H4 (cell line): Measurements from ENCODE around the gene PIGT. TPM values are rescaled to one million over a fixed set of nuclear protein-coding genes. Genes with fewer than 3 reads are reported as not detected.

ENCODE experiments used
- DNase-seq: peaks from one replicate; pipeline ENCODE4 v3.0.0-alpha.2; 2015; ENCODE audit warnings: low spot score
- total RNA-seq: library from RNA; depleted of rRNA; stranded (reverse); fragments of >200 nt; shearing (Covaris generic); gene quantifications from 2 replicates; pipeline ENCODE4 v1.2.3, GENCODE V29; 2014; rRNA removed

The PIGT gene
- total RNA-seq, result 83.5 and 118 TPM in 2 replicates

DNA sequence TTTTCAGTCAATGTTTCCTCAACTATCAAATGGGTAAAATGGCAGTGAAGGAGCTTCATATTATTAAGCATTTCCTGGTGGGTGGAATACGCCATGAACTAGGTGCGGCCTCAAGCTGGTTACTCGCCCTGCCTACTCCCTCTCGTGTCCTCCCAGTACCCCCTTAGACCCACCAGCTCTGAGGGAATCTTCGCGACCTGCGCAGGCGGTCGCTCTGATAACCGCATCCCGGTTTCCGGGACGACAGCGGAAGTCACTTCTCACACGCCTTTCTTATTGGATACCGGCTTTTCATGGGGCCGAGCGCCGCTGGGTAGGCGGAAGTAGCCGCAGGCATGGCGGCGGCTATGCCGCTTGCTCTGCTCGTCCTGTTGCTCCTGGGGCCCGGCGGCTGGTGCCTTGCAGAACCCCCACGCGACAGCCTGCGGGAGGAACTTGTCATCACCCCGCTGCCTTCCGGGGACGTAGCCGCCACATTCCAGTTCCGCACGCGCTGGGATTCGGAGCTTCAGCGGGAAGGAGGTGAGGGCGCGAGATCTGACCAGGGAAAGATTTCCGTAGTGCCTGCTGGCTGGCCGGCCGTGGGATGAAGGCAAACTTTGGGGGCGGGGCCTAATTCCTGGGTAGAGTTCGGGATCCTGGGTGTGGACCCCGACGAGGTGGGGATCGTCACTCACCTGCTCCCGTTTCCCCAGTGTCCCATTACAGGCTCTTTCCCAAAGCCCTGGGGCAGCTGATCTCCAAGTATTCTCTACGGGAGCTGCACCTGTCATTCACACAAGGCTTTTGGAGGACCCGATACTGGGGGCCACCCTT lies at the start of gene PIGT:
TSS of gene PIGT (plus strand) at position 320 of the 816 bp plus-strand sequence. CDS start at position 336, 16 bp downstream.
- peak; percentile 72 for DNase-seq

DNA sequence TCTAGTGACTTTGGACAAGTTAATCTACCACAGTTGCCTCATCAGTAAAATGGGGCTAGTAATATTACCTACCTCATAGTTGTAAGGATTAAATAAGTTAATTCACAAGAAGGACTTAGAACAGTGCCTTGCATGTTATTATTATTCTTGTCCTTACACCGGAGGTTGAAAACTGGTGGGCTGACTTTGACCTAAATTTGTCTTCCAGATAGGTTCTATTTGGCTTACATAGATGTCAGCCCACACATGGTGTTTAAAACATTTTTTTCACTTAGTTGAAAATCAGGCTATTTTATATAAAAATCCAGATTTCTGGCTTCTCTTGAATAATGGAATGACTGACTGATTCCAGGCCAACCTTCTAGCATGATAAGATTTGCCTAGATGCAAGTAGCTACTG lies 49.7 kb upstream of the PIGT start:
- DNase-seq, result no peak

DNA sequence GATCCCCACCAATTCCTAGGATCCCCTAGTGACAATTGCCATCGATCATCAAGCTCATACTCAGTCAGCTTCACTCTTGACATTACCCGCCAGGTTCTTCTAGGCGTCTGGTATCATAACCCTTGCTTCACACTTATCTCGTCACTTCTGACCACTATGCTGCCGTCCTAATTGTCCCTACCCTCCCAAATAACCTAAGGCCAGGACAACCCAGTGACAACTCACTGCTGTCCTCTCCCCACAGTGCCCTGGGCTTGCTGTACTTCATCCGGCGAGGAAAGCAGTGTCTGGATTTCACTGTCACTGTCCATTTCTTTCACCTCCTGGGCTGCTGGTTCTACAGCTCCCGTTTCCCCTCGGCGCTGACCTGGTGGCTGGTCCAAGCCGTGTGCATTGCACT lies 49.3 kb upstream of the PIGT start:
- DNase-seq, result no peak

DNA sequence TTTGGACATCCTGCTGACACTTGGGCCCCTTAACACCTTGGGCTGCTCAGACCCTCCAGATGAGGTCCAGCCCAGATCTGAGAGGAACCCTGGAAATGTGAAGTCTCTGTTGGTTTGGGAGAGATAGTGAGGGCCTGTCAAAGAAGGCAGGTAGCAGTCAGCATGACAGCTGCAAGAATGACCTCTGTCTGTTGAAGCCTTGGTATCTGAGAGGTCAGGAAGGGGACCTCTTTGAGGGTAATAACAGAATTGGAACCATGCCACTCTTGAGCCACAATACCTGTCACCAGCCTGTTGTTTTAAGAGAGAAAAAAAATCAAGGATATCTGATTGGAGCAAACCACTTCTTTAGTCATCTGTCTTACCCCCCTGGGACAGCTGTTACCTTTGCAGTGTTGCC lies 48.8 kb upstream of the PIGT start:
- no peak for DNase-seq

DNA sequence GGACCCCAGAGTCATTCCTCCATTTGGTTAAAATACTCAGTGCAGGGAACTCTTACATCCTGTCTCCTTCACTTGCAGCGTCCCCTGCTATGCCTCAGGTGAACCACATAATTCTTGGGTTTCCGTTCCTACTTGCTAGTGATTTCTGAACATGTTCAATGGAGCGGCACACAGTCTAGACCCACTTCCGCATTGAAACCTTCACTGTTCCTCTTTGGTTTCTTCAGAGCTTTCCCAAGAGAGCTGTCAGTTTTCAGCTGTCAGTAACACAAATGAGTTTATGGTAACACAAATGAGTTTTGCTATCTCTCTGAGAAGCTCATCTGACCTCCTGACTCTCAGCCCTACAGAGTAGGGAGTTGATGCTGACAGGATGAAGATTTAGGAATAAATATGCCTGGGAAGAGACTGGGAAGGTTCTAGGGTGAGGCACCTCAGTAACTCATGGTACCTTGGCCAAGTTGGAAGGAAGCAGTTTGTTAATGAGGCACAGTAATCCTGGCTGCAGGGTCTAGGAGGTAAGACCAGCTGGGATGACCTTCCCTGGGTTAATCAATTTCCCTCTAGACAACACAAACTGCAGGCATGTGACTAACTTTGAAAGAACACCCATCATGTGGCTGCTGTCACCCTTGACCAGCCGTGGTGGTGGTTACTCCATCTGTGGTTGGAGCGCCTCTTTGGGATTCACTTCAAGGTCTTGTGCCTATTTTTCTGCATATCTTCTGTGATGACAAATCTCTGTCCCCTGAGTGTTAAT lies 47.5 kb upstream of the PIGT start:
- no peak for DNase-seq

DNA sequence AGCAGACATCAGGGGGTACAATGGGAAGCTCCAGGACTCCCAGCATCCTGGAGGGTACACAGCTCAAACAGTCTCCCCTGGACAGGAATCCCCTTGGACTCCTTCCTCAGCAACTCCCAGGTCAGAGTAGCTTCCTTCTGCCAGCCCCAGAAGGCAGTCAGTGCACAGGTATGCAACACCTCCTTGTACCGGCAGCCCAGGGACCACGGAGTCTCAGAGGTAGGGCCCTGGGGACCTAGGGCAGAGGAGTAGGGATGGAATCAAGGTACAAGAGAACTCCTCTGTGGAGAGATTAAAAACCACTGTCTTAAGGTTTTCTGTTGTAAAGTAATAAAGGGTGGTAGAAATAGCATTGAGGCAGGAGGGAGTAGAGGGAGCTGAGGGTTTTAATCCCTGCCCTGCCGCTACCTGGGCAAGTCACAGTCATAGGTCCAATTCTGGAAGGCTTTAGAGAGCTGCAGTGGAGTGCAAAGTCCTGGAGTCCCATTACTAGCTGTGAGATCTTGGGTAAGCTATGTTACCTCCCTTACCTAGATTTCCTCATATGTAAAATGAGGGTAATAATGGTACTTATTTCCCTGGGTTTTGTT lies 45.3 kb upstream of the PIGT start:
- DNase-seq, result no peak

DNA sequence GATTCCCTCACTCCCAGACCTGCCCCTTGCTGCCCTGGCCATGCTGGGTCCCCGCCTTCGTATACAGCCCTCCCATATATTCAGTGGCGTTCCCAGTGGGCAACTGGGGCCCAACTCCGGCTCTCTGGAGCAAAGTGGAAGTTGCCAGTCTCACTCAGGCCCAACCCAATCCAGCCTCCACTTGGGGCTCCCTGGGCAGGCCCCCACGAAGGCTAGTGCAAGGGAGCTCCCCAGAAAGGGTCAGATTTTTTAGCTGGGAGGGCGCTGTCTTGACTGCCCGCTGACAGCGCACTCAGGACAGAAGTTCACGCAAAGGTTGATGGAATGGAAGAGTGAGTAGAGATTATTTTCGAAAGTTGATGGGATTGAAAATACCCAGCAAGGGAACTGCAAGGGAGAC lies 43.7 kb upstream of the PIGT start:
- no peak for DNase-seq

DNA sequence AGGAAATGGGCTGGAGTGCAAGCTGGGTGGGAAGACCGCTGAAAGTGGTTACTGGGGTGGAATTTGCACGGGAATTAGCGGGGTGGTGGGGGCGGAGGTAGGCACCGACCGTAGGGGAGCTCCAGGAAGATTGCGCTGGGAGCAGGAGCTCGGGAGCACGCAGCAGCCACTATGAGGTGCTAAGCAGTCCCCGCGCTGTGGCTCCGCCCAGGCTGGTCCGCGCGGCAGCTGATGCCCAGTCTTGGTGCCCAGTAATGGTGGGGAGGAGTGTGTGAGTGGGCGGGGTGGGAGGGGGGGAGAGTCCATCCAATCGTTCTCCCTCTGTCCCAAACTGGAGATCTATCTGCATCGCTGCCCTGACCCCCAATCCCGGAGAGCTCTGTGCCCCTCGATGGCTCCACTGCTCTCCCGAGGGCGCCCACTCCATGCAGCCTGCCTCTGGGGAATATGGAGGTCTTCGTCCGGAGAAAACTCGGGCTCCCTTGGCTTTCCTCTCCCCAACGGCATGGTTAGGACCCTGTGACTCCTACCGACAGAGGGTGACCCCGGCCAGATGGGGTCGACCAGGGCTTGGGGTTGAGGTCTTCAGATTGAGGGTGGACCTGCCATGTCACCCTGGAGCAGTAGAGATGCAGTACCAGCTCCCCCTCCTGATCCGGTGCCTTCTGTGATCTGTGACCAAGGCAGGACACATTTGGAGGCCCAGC lies 43.1 kb upstream of the PIGT start:
- DNase-seq, result no peak

DNA sequence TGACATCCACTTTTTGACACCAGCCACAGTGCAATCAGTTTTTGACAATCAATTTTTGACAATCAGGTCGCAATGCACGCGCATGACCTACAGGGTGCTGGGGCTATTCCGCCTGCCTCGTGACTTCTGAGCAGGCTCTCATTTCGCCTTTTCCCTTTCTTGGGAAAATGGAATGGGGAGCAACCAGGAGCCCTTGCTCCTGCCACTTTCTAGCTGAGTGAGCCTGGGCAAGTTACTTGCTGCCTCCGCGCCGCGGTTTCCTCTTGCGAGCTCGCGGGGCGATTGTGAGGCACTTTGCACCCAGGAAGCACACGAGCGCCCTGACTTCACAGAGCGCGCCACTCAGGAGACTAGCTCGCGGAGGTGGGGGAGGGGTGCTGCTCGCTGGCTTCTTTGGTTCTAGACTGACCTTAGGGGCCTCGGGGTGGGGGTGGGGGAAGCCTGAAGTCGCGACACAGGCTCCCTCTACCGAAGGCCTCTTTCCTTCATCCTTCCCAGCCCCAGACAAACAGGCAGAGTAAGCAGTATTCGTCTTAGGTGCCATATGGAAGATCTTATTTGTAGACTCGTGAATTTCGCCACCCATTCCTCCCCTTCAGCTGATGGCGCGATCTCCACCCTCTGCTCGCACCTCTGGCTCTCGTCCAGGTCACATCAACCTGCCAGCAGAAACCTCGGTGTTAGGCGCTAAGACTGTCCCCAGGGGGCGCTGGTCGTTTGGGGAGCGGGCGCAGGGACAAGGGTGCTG lies 42.4 kb upstream of the PIGT start:
- peak; percentile 33 for DNase-seq

DNA sequence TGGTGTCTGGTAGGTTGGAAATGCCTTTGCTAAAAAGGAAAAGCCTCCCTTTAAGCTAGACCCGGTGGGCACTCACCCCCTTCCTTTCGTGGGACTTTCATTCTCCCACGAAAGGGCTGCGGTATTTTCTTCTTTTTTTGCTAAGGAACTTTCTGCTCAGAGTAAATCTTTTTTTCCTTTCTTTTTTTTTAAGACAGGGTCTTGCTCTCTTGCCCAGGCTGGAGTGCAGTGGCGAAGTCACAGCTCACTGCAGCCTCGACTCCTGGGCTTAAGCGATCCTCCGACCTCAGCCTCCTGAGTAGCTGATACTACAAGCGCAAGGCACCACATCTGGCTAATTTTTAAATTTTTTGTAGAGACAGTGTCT lies 41.9 kb upstream of the PIGT start:
- no peak for DNase-seq

DNA sequence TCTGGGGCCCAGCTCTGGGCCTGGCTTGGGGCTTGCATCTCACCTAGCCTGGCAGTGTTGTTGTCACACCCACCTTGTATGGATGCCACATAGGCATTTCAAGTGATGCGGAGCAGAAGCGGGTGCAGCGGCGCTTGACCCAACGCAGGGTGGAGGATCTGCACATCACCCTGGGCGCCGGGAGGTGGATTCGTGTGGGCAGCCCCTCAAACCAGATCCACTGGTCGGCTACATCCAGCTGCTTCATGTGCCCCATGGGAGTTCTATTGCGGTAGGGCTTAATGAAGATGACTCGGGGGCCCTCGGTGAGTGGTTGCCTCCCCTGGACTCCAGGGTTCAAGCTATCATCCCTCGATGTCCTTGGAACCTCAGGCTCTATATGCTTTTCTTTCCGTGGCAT lies 41.0 kb upstream of the PIGT start:
- no peak for DNase-seq

DNA sequence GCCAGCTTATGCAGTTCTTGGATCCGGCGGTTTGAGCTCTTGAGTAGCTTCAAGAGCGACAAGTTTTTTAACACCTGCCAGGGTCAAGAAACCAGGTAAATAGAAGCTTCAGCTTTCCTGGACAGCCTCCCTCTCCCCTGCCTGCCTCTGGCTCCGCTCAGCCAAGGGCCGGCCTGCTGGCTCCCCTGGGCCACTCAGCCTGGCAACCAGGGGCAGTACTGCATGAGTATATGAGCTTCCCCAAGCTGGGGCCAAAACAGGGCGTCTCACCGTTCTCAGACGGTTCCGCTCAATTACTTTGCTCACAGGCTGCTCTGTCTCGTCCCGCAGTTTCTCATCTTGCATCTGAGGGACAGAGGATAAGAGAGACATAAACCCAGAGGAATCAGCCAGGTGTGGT lies 38.7 kb upstream of the PIGT start:
- no peak for DNase-seq

DNA sequence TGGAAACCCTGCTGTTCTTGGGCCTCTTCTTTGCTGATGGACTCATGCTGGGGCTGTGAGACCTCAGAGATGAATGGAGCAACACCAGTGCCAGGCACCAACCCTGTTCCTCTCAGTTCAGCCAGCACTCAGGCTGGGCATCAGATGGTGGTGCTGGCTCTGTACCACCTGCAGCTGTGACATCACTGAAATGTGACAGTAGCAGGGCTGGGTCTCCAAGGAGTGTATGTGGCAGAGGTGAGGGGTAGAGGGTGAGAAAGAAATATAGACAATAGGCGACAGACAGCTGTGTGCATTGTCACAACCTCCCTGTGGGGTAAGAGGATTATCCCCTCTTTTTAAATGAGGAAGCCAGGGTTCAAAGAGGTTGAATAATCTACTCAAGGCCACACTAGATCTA lies 37.8 kb upstream of the PIGT start, which contains the start of gene TP53TG5:
TSS of gene TP53TG5 (minus strand) at position 135 of the 400 bp plus-strand sequence. CDS start at position 46, 89 bp downstream.
- no peak for DNase-seq

DNA sequence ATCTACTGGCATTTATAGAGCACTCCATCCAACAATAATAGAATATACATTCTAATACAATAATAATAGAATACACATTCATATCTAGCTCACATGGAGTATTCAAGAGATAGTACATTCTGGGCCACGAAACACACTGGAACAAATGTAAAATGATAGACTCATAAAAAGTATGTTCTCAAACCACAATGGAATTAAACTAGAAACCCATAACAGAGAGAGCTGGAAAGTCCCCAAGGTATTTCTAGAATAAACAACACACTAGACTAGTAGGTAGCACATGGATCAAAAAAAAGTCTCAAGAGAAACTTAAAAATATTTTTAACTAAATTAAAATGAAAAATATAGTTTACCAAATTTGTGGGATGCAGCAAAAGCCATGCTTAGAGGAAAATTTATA lies 28.7 kb upstream of the PIGT start:
- DNase-seq, result no peak

DNA sequence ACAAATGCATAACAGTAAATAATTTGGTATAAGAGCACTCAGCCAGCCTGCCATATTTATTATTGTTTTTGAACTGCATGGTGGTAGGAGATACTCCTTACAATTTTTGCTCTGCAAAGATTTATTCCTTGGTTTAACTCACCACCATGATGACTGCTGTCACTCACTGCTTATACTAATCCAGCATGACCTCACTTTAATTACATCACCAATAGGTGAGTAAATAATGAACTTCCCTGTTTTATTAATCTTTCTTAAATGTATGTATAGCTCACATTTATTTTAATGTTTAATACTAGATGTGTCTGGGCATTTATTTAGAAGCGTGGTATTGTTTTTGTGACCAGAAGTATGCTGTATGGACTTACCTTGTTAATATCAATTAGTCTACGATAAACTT lies 25.0 kb upstream of the PIGT start:
- no peak for DNase-seq

DNA sequence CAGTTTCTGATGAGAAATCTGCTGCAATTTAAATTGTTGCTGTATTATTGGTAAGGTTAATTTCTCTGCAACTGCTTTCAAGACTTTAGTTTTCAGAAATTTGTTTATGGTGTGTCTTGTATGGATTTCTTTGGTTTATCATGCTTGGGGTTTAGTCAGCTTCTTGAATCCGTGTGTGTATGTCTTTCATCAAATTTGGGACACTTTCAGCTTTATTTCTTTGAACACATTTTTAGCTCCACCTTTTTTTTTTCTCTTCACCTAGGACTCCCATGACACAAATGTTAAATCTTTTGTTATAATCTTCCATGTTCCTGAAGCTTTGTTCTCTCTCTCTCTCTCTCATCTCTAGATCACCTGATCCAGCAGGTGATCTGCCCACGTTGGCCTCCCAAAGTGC lies 24.4 kb upstream of the PIGT start:
- DNase-seq, result no peak

DNA sequence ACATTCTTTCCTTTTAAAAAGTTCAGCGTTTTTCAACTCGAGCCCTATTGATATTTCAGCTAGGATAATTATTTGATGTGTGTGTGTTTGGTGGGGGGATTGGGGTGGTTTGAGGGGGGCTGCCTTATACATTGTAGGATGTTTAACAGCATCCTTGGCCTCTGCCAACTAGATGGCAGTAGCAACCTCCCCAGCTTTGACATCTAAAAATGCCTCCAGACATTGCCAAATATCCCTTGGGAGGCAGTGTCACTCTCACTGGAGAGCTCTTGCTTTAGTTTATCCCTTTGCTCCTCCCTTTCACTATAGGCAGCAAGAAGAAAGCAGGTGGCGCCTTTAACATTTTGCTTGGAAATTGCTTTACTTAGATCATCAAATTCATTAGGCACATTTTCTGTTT lies 23.2 kb upstream of the PIGT start:
- no peak for DNase-seq

DNA sequence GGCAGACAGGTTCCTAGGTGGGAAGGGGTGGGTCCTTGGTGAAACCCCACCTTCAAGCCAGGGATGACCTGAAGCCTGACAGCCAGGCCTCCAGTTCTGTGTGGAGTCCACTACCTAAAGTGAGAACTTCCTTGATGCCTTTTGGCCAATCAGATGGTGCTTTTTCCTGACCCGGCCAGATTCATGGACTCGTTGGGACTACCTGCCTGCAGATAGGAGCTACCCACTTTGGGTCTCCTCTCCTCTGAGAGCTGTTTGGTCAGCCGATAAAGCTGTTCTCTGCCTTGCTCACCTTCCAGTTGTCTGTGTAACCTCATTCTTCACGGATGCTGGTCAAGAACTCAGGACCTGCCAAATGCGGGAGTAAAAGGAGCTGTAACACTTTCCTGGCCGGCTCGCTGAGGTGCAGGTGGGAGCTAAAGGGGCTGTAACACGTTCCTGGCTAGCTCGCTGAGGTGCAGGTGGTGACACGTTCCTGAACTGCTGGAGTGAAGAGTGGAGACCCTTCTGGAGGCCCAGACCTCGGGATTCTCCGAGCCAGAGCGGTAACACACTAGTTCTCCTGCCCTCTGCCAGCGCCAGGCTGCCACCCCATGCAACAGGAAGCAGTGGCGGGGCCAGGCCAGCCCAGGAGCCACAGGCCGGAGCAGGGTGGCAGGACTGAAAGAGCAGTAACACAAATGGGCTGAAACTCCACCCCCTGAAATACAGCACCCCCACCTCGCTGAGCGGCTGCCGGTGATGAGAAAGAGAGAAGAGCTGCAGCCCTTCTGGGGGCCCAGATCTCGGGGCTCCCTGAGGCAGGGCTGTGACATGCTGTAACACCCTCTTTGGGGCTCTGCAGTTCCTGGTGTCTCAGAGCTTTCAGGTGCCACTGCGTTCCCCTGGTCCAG lies 21.5 kb upstream of the PIGT start:
- no peak for DNase-seq

DNA sequence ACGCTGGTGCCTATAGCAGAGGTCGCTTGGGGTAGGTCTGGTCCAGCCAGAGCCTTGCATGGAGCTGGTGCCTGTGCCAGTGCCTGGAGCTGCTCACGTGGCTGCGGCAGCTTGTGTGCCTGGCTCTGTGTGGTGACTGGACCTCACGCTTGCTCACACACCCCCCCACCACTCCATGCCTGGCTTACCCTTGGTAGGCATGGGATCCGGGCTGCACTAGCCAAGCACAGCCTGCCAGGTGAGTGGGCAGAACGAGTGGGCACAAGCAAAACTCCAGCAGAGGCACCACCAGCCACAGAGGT lies 20.9 kb upstream of the PIGT start:
- no peak for DNase-seq

DNA sequence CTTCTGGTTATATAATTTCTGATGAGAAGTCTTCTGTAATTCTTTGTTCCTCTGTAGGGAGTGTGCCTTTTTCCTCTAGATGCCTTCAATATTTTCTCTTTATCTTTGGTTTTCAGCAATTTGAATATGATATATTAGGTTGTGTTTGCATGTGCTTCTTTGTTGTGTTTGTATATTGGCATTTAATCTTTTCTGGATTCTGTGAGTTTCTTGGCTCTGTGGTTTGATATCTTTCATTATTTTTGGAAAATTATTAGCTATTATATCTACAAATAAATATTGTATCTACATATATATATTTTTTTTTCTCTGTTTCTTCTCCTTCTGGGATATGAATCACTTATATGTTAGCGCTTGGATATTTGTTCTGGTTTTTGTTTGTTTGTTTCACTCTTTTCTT lies 16.9 kb upstream of the PIGT start:
- no peak for DNase-seq
